ENCODE results near the gene NCEH1.

- TF ChIP-seq CTCF (IDR thresholded peaks at IDR 0.05; ENCODE audit: borderline replicate concordance, extremely low read depth, low read length, poor library complexity, severe bottlenecking) (peak; percentile 24), EZH2 (IDR thresholded peaks at IDR 0.05; ENCODE audit: borderline replicate concordance, low read depth, low read length, severe bottlenecking) (no peak)
Measured at GRCh38 chr3:172592898-172593669, 117.8 kb downstream of the NCEH1 start.

Data from DND-41 (cell line).